ENCODE measurements around the gene TENM3.

GRCh38 chr4:182711211-182711610, 468.0 kb downstream of the TENM3 start:
- no peak for TF ChIP-seq POLR2A (IDR thresholded peaks at IDR 0.05)
- TF ChIP-seq, protein P1, sequence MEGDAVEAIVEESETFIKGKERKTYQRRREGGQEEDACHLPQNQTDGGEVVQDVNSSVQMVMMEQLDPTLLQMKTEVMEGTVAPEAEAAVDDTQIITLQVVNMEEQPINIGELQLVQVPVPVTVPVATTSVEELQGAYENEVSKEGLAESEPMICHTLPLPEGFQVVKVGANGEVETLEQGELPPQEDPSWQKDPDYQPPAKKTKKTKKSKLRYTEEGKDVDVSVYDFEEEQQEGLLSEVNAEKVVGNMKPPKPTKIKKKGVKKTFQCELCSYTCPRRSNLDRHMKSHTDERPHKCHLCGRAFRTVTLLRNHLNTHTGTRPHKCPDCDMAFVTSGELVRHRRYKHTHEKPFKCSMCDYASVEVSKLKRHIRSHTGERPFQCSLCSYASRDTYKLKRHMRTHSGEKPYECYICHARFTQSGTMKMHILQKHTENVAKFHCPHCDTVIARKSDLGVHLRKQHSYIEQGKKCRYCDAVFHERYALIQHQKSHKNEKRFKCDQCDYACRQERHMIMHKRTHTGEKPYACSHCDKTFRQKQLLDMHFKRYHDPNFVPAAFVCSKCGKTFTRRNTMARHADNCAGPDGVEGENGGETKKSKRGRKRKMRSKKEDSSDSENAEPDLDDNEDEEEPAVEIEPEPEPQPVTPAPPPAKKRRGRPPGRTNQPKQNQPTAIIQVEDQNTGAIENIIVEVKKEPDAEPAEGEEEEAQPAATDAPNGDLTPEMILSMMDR (IDR thresholded peaks at IDR 0.05) = no peak

All from esophagus squamous epithelium (tissue), 4 donors.